ENCODE data around the gene NKAIN2.

GRCh38 chr6:124607119-124607627, 803.5 kb downstream of the NKAIN2 start:
- TF ChIP-seq TCF7L2 (IDR thresholded peaks at IDR 0.05; ENCODE audit: borderline replicate concordance, extremely low read depth, insufficient read depth, insufficient read length): no peak
- no peak for TF ChIP-seq EZH2 (IDR thresholded peaks at IDR 0.05)
- no peak for TF ChIP-seq CTCF (IDR thresholded peaks at IDR 0.05 in 2 of 3, conservative IDR thresholded peaks at IDR 0.05 in 1 of 3; ENCODE audit: borderline replicate concordance in 1 of 3, insufficient read depth in 1 of 3, low read depth in 2 of 3, low read length in 2 of 3)
- TF ChIP-seq, protein P1, sequence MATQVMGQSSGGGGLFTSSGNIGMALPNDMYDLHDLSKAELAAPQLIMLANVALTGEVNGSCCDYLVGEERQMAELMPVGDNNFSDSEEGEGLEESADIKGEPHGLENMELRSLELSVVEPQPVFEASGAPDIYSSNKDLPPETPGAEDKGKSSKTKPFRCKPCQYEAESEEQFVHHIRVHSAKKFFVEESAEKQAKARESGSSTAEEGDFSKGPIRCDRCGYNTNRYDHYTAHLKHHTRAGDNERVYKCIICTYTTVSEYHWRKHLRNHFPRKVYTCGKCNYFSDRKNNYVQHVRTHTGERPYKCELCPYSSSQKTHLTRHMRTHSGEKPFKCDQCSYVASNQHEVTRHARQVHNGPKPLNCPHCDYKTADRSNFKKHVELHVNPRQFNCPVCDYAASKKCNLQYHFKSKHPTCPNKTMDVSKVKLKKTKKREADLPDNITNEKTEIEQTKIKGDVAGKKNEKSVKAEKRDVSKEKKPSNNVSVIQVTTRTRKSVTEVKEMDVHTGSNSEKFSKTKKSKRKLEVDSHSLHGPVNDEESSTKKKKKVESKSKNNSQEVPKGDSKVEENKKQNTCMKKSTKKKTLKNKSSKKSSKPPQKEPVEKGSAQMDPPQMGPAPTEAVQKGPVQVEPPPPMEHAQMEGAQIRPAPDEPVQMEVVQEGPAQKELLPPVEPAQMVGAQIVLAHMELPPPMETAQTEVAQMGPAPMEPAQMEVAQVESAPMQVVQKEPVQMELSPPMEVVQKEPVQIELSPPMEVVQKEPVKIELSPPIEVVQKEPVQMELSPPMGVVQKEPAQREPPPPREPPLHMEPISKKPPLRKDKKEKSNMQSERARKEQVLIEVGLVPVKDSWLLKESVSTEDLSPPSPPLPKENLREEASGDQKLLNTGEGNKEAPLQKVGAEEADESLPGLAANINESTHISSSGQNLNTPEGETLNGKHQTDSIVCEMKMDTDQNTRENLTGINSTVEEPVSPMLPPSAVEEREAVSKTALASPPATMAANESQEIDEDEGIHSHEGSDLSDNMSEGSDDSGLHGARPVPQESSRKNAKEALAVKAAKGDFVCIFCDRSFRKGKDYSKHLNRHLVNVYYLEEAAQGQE (IDR thresholded peaks at IDR 0.05; ENCODE audit: low read depth): no peak
- no peak for TF ChIP-seq POLR2A (IDR thresholded peaks at IDR 0.05; ENCODE audit: borderline replicate concordance, extremely low read depth, insufficient read depth, insufficient read length)
